Stimulated activated CD8-positive, alpha-beta memory T cell treated with anti-CD3 and anti-CD28 coated beads, Interleukin-15, amount 100 ng/mL, for 4 hours (primary cell): ENCODE data around the gene UCHL3.

Source experiments
- DNase-seq, 2 donors: peaks; one replicate each; pipeline ENCODE4 v3.0.0-alpha.2; 2020; ENCODE audit warnings: low read depth in 2 of 2

Gene UCHL3

GRCh38 chr13:75547917-75548316 lies 1.7 kb upstream of the UCHL3 start:
- no peak for DNase-seq

GRCh38 chr13:75550159-75550567 lies 572 bp downstream of the UCHL3 start:
- DNase-seq = no peak

GRCh38 chr13:75554464-75554863 lies 4.9 kb downstream of the UCHL3 start:
- DNase-seq = no peak

- no peak for DNase-seq
Measured at GRCh38 chr13:75554981-75555380, 5.4 kb downstream of the UCHL3 start.

GRCh38 chr13:75555836-75556235 lies 6.2 kb downstream of the UCHL3 start:
- DNase-seq = no peak

- no peak for DNase-seq
Measured at GRCh38 chr13:75556961-75557360, 7.4 kb downstream of the UCHL3 start.

- DNase-seq = no peak
Measured at GRCh38 chr13:75558145-75558840, 8.7 kb downstream of the UCHL3 start.

- DNase-seq = no peak
Measured at GRCh38 chr13:75566658-75567057, 17.1 kb downstream of the UCHL3 start.

- DNase-seq = no peak
Measured at GRCh38 chr13:75569576-75569975, 20.0 kb downstream of the UCHL3 start.

GRCh38 chr13:75579529-75579928 lies 29.9 kb downstream of the UCHL3 start:
- no peak for DNase-seq

- DNase-seq = no peak
Measured at GRCh38 chr13:75581874-75582640, 32.5 kb downstream of the UCHL3 start.

- no peak for DNase-seq
Measured at GRCh38 chr13:75583091-75583490, 33.5 kb downstream of the UCHL3 start.

- DNase-seq = no peak
Measured at GRCh38 chr13:75585153-75585552, 35.6 kb downstream of the UCHL3 start.

GRCh38 chr13:75587679-75588078 lies 38.1 kb downstream of the UCHL3 start:
- DNase-seq = no peak

GRCh38 chr13:75596657-75597182 lies 47.1 kb downstream of the UCHL3 start:
- no peak for DNase-seq

- DNase-seq = no peak
Measured at GRCh38 chr13:75600371-75600770, 50.8 kb downstream of the UCHL3 start.

- DNase-seq = no peak
Measured at GRCh38 chr13:75603038-75603437, 53.4 kb downstream of the UCHL3 start.

- no peak for DNase-seq
Measured at GRCh38 chr13:75607447-75607846, 57.9 kb downstream of the UCHL3 start.

GRCh38 chr13:75610466-75610865 lies 60.9 kb downstream of the UCHL3 start:
- DNase-seq = no peak

- DNase-seq = no peak
Measured at GRCh38 chr13:75612354-75612753, 62.8 kb downstream of the UCHL3 start.

GRCh38 chr13:75617230-75617629 lies 67.6 kb downstream of the UCHL3 start:
- no peak for DNase-seq

- no peak for DNase-seq
Measured at GRCh38 chr13:75618308-75618707, 68.7 kb downstream of the UCHL3 start.

- DNase-seq = no peak
Measured at GRCh38 chr13:75620020-75620419, 70.4 kb downstream of the UCHL3 start.
